B cell (primary cell): ENCODE measurements around the gene RHOA. TPM values are rescaled to one million over a fixed set of nuclear protein-coding genes. Genes with fewer than 3 reads are reported as not detected.
"Not testable (repeated sequence)": the region's sequence is repeated elsewhere in the genome, so short reads cannot be mapped to it uniquely, and the experiment has no call there.

Experiments used
- ATAC-seq: fragments of 200-7000 bp; cut with Tn5 transposase; one replicate; pipeline ENCODE4 v1.10.0; 2021; ENCODE audit warnings: low read depth, mild to moderate bottlenecking, moderate number of reproducible peaks, moderate library complexity
- CTCF ChIA-PET: fragments of 350-600 bp; sonication (Branson Sonifier 250); formaldehyde crosslinking; loops from one replicate; lab custom pipeline; 2021; ENCODE audit warnings: antibody characterized with exemption, inconsistent platforms; lab: Charles Lee
- POLR2A ChIA-PET: fragments of 350-600 bp; sonication (Branson Sonifier 250); formaldehyde crosslinking; loops from one replicate; lab custom pipeline; 2021; ENCODE audit warnings: antibody characterized with exemption; lab: Charles Lee
- DNase-seq: peaks from one replicate; pipeline ENCODE4 v3.0.0; 2013
- H2AFZ ChIP-seq: 2 replicates; pipeline ENCODE4 v1.6.1; 2012; ENCODE audit warnings: mild to moderate bottlenecking, low read depth, low read length; ENCODE audit not compliant: insufficient read depth, poor library complexity, severe bottlenecking
- H3K27ac ChIP-seq, 2 donors: 1 replicate in 1 of 2; 2 replicates in 1 of 2; pipeline ENCODE4 v1.5.1; 2012 to 2013; ENCODE audit warnings: low read length in 2 of 2, mild to moderate bottlenecking in 2 of 2, moderate library complexity in 1 of 2
- H3K27me3 ChIP-seq, 4 experiments: fragments of 200-600 bp in 1 of 4; sonication (generic) in 1 of 4; replicated peaks in 1 of 4; 1 replicate in 2 of 4; 2 replicates in 2 of 4; pipeline versions ENCODE4 v1.6.1 to v1.7.0; 2013 to 2016; ENCODE audit warnings: low read length in 3 of 4, mild to moderate bottlenecking in 2 of 4, mixed read lengths in 1 of 4, moderate library complexity in 1 of 4; ENCODE audit not compliant: insufficient read depth in 4 of 4, control insufficient read depth in 3 of 4; ENCODE audit errors: control extremely low read depth in 1 of 4
- H3K36me3 ChIP-seq, 2 experiments: replicated peaks in 1 of 2; 1 replicate in 1 of 2; 2 replicates in 1 of 2; pipeline versions ENCODE4 v1.6.1 to v1.7.1; 2013; ENCODE audit warnings: low read length in 1 of 2; ENCODE audit not compliant: insufficient read depth in 2 of 2, control insufficient read depth in 1 of 2; ENCODE audit errors: control extremely low read depth in 1 of 2, extremely low read depth in 1 of 2
- H3K4me1 ChIP-seq, 2 donors: fragments of 200-600 bp in 1 of 2; sonication (generic) in 1 of 2; 1 replicate in 1 of 2; 2 replicates in 1 of 2; pipeline versions ENCODE4 v1.5.1 to v1.6.1; 2013 to 2017; ENCODE audit warnings: low read length in 2 of 2; ENCODE audit not compliant: control insufficient read depth in 2 of 2, insufficient read depth in 2 of 2
- H3K4me2 ChIP-seq: replicated peaks from 2 replicates; pipeline ENCODE3; 2012; ENCODE audit warnings: mild to moderate bottlenecking, low read depth, low read length; ENCODE audit not compliant: poor library complexity, severe bottlenecking
- H3K4me3 ChIP-seq, 5 experiments: fragments of 200-600 bp in 1 of 5; sonication (generic) in 1 of 5; 1 replicate in 3 of 5; 2 replicates in 2 of 5; pipeline versions ENCODE4 v1.5.1 to v1.7.0; 2011 to 2016; ENCODE audit warnings: low read length in 4 of 5, mild to moderate bottlenecking in 4 of 5, low read depth in 2 of 5, control low read depth in 1 of 5, moderate library complexity in 1 of 5; ENCODE audit not compliant: insufficient read depth in 1 of 5; ENCODE audit errors: control extremely low read depth in 1 of 5, extremely low read depth in 1 of 5
- H3K79me2 ChIP-seq: fragments of 200-600 bp; sonication (generic); one replicate; pipeline ENCODE4 v1.6.0; 2016; ENCODE audit warnings: low read length; ENCODE audit not compliant: control insufficient read depth, insufficient read depth
- H3K9ac ChIP-seq: fragments of 200-600 bp; sonication (generic); 2 replicates; pipeline ENCODE4 v1.6.1; 2017; ENCODE audit warnings: mild to moderate bottlenecking, low read length, moderate library complexity
- H3K9me3 ChIP-seq, 3 donors: one replicate each; pipeline versions ENCODE4 v1.6.1 to v1.7.1; 2013; ENCODE audit warnings: low read length in 2 of 3; ENCODE audit not compliant: control insufficient read depth in 2 of 3, insufficient read depth in 1 of 3; ENCODE audit errors: control extremely low read depth in 1 of 3
- H4K20me1 ChIP-seq: 2 replicates; pipeline ENCODE4 v1.6.0; 2012; ENCODE audit warnings: mild to moderate bottlenecking, low read length; ENCODE audit not compliant: insufficient read depth, control insufficient read depth, poor library complexity, severe bottlenecking
- H3K27ac Mint-ChIP-seq: one replicate; pipeline ENCODE4 v1.8.0; 2021; ENCODE audit warnings: mixed read lengths
- H3K27me3 Mint-ChIP-seq: one replicate; pipeline ENCODE4 v1.8.0; 2021; ENCODE audit warnings: mixed read lengths
- H3K4me1 Mint-ChIP-seq: one replicate; pipeline ENCODE4 v1.8.0; 2021; ENCODE audit warnings: mixed read lengths
- H3K4me3 Mint-ChIP-seq: one replicate; pipeline ENCODE4 v1.8.0; 2021; ENCODE audit warnings: mixed read lengths
- H3K9me3 Mint-ChIP-seq: one replicate; pipeline ENCODE4 v1.8.0; 2022; ENCODE audit warnings: mixed read lengths; ENCODE audit not compliant: insufficient read depth
- CTCF ChIP-seq: fragments of 200-600 bp; IDR thresholded peaks from one replicate; pipeline ENCODE4 v1.8.0; 2022; ENCODE audit warnings: antibody characterized with exemption, mild to moderate bottlenecking
- EZH2 ChIP-seq: IDR thresholded peaks from 2 replicates; pipeline ENCODE4 v1.6.1; 2012; ENCODE audit warnings: borderline replicate concordance, low read depth, mild to moderate bottlenecking, moderate library complexity, low read length; ENCODE audit not compliant: insufficient read depth, poor library complexity, severe bottlenecking
- WGBS: methylation state at CpG from one replicate; pipeline ENCODE4 v1.1.5; 2013; ENCODE audit warnings: missing lambda C conversion rate; ENCODE audit not compliant: insufficient coverage; 5-methylcytosine and 5-hydroxymethylcytosine counted together
- intact Hi-C: fragments of 100-400 bp; cut with micrococcal nuclease; formaldehyde crosslinking; loops from one replicate; pipeline ENCODE4 v1.10.0; 2022
- polyA plus RNA-seq: library from polyadenylated mRNA; depleted of rRNA; stranded (reverse); fragments of >200 nt; gene quantifications from 2 replicates; pipeline ENCODE4 v1.2.3, GENCODE V29; 2012
- total RNA-seq, 2 donors: library from RNA; stranded (reverse); fragments of 120-200 nt in 1 of 2; gene quantifications; 1 replicate in 1 of 2; 2 replicates in 1 of 2; pipeline versions ENCODE4 v1.2.3 to v1.2.4, GENCODE V29; 2013 to 2022

The RHOA gene
- total and polyA plus RNA-seq, 2 donors (not counting 1 experiment from before 2014, with no cell fraction given): 244 to 298 TPM

DNA sequence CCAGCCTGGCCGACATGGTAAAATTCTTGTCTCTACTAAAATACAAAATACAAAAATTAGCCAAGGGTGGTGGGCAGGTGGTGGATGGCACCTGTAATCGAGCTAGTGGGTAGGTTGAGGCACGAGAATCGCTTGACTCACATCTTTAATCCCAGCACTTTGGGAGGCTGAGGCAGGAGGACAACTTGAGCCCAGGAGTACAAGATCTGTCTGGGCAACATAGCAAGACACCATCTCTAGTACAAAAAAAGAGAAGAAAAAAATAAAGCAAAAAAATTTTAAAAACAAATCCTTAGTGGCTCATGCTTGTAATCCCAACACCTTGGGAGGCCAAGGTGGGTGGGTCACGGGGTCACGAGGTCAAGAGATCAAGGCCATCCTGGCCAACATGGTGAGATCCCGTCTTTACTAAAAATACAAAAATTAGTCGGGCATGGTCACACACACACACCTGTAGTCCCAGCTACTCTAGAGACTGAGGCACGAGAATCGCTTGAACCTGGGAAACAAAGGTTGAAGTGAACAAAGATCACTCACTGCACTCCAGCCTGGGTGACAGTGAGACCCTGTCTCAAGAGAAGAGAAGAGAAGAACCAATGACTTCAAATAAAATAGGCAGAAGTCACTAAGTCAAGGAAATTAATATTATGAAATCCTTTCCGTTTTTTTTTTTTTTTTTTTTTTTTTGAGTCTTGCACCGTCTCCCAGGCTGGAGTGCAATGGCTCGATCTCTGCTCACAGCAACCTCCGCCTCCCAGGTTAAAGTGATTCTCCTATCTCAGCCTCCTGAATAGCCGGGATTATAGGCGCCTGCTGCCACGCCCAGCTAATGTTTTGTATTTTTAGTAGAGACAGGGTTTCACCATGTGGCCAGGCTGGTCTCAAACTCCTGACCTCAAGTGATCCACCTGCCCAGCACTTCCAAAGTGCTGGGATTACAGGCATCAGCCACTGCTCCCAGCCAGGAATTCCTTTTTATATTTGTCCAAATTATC, 4.9 kb downstream of the RHOA start:
- H3K27ac Mint-ChIP-seq: peak overlapping the region; percentile 84
- Histone ChIP-seq H3K9me3 (no peaks in the 10 kb centered on the region), H3K4me2 (peak overlapping the region; percentile 31), H3K4me3 (no peak overlapping the region), H3K79me2 (peaks cover 95% of the 10 kb centered on the region), H3K9ac (no peak overlapping the region), H2AFZ (no peak overlapping the region), H3K27me3 (no peaks in the 10 kb centered on the region), H3K27ac (peak overlapping the region; percentile 39 to 76), H3K4me1 (peaks cover 48 to 52% of the 10 kb centered on the region in 2 donors), H3K36me3 (peaks cover 4 to 13% of the 10 kb centered on the region in 2 experiments), H4K20me1 (peaks cover 91% of the 10 kb centered on the region)
- WGBS: 87% methylated on average over 2 of the region's 17 CpGs
- intact Hi-C loops: no loop called here
- ChIA-PET POLR2A (no interaction called here), CTCF (interaction anchor here (0.6 to 0.7 kb wide), 4 partner anchors 12 to 396 kb away, joined by 3 read pairs; no protein-coding TSS in a partner anchor)
- peak overlapping the region; percentile 62 for H3K4me3 Mint-ChIP-seq
- H3K9me3 Mint-ChIP-seq: no peaks in the 10 kb centered on the region
- DNase-seq (no peak), ATAC-seq (no peak)
- TF ChIP-seq CTCF: no peak
- TF ChIP-seq EZH2: no peak
- no peaks in the 10 kb centered on the region for H3K27me3 Mint-ChIP-seq
- H3K4me1 Mint-ChIP-seq: peaks cover 56% of the 10 kb centered on the region

GRCh38 chr3:49405570-49405969, 6.2 kb downstream of the RHOA start:
- CTCF ChIA-PET: interaction anchor here (1.1 kb wide), 1 partner anchor 43 kb away, joined by 5 read pairs; no protein-coding TSS in a partner anchor
- H2AFZ ChIP-seq, H3K4me3 ChIP-seq, H3K27me3 Mint-ChIP-seq, H3K4me2 ChIP-seq, H3K9me3 ChIP-seq, H3K9me3 Mint-ChIP-seq, H3K27me3 ChIP-seq, POLR2A ChIA-PET, H3K9ac ChIP-seq, DNase-seq, intact Hi-C loops, ATAC-seq: not testable (repeated sequence)
- Mint-ChIP-seq H3K4me1 (peaks cover 60% of the 10 kb centered on the region), H3K4me3 (peak overlapping the region; percentile 37), H3K27ac (peak overlapping the region; percentile 34)
- Histone ChIP-seq H3K79me2 (peaks cover 99% of the 10 kb centered on the region), H3K36me3 (peaks cover 4 to 18% of the 10 kb centered on the region in 2 experiments), H3K27ac (peak overlapping the region in 1 of 2 donors; percentile 76), H3K4me1 (peaks cover 55 to 62% of the 10 kb centered on the region in 2 donors), H4K20me1 (peaks cover 98% of the 10 kb centered on the region)
- WGBS: 87% methylated on average over 3 of the region's 9 CpGs
